GM23338 (cell line): ENCODE measurements around the gene CXCL6.

Source experiments
- CREB1 ChIP-seq: fragments of 250-450 bp; sonication (Bioruptor Pico); IDR thresholded peaks from 2 replicates; pipeline ENCODE4 v1.5.0; 2020; ENCODE audit warnings: low read depth, mild to moderate bottlenecking, moderate library complexity
- EZH2 ChIP-seq: fragments of 200-600 bp; sonication (generic); IDR thresholded peaks from one replicate; pipeline ENCODE4 v1.8.0; 2017; ENCODE audit warnings: antibody characterized with exemption, mild to moderate bottlenecking, low read depth; ENCODE audit not compliant: unreplicated experiment
- EZH2phosphoT487 ChIP-seq: fragments of 200-600 bp; sonication (generic); IDR thresholded peaks from one replicate; pipeline ENCODE4 v1.8.1; 2018; ENCODE audit warnings: antibody characterized with exemption; ENCODE audit not compliant: unreplicated experiment
- JUNB ChIP-seq: IDR thresholded peaks from one replicate; pipeline ENCODE4 v1.6.1; 2016; ENCODE audit warnings: antibody characterized with exemption; ENCODE audit not compliant: unreplicated experiment
- POLR2AphosphoS5 ChIP-seq: IDR thresholded peaks from 2 replicates; pipeline ENCODE4 v1.6.1; 2016; ENCODE audit warnings: antibody characterized with exemption, low read depth
- STAT1 ChIP-seq: IDR thresholded peaks from one replicate; pipeline ENCODE4 v1.6.1; 2016; ENCODE audit warnings: antibody characterized with exemption; ENCODE audit not compliant: unreplicated experiment
- ZNF331 ChIP-seq: fragments of 250-450 bp; sonication (Bioruptor Pico); IDR thresholded peaks from 2 replicates; pipeline ENCODE4 v1.5.0; 2020; ENCODE audit warnings: low read depth, mild to moderate bottlenecking, moderate library complexity
- TF ChIP-seq, protein P1 (sequence below), 2 experiments: fragments of 200-600 bp in 1 of 2; sonication (generic) in 1 of 2; conservative IDR thresholded peaks; 2 replicates each; pipeline versions ENCODE4 v1.5.1 to v1.6.1; 2016 to 2017; ENCODE audit warnings: antibody characterized with exemption in 2 of 2, low read depth in 2 of 2, mild to moderate bottlenecking in 2 of 2, moderate library complexity in 1 of 2
- TF ChIP-seq, protein P2 (sequence below): IDR thresholded peaks from one replicate; pipeline ENCODE4 v1.6.1; 2018; ENCODE audit warnings: antibody characterized with exemption; ENCODE audit not compliant: unreplicated experiment
- TF ChIP-seq, protein P3 (sequence below): IDR thresholded peaks from 2 replicates; pipeline ENCODE4 v1.6.1; 2016; ENCODE audit warnings: antibody characterized with exemption

DNA sequence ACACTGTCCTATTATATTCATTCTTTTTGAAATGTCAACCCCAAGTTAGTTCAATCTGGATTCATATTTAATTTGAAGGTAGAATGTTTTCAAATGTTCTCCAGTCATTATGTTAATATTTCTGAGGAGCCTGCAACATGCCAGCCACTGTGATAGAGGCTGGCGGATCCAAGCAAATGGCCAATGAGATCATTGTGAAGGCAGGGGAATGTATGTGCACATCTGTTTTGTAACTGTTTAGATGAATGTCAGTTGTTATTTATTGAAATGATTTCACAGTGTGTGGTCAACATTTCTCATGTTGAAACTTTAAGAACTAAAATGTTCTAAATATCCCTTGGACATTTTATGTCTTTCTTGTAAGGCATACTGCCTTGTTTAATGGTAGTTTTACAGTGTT lies 34.3 kb downstream of the CXCL6 start:
- TF ChIP-seq, protein P1, sequence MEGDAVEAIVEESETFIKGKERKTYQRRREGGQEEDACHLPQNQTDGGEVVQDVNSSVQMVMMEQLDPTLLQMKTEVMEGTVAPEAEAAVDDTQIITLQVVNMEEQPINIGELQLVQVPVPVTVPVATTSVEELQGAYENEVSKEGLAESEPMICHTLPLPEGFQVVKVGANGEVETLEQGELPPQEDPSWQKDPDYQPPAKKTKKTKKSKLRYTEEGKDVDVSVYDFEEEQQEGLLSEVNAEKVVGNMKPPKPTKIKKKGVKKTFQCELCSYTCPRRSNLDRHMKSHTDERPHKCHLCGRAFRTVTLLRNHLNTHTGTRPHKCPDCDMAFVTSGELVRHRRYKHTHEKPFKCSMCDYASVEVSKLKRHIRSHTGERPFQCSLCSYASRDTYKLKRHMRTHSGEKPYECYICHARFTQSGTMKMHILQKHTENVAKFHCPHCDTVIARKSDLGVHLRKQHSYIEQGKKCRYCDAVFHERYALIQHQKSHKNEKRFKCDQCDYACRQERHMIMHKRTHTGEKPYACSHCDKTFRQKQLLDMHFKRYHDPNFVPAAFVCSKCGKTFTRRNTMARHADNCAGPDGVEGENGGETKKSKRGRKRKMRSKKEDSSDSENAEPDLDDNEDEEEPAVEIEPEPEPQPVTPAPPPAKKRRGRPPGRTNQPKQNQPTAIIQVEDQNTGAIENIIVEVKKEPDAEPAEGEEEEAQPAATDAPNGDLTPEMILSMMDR (conservative IDR thresholded peaks at IDR 0.05; ENCODE audit: low read depth in 2 of 2), result no peak
- TF ChIP-seq JUNB (no peak), CREB1 (CRISPR knock-in tag) (no peak), EZH2 (no peak), POLR2AphosphoS5 (no peak), EZH2phosphoT487 (no peak), STAT1 (no peak), ZNF331 (no peak)
- TF ChIP-seq, protein P2, sequence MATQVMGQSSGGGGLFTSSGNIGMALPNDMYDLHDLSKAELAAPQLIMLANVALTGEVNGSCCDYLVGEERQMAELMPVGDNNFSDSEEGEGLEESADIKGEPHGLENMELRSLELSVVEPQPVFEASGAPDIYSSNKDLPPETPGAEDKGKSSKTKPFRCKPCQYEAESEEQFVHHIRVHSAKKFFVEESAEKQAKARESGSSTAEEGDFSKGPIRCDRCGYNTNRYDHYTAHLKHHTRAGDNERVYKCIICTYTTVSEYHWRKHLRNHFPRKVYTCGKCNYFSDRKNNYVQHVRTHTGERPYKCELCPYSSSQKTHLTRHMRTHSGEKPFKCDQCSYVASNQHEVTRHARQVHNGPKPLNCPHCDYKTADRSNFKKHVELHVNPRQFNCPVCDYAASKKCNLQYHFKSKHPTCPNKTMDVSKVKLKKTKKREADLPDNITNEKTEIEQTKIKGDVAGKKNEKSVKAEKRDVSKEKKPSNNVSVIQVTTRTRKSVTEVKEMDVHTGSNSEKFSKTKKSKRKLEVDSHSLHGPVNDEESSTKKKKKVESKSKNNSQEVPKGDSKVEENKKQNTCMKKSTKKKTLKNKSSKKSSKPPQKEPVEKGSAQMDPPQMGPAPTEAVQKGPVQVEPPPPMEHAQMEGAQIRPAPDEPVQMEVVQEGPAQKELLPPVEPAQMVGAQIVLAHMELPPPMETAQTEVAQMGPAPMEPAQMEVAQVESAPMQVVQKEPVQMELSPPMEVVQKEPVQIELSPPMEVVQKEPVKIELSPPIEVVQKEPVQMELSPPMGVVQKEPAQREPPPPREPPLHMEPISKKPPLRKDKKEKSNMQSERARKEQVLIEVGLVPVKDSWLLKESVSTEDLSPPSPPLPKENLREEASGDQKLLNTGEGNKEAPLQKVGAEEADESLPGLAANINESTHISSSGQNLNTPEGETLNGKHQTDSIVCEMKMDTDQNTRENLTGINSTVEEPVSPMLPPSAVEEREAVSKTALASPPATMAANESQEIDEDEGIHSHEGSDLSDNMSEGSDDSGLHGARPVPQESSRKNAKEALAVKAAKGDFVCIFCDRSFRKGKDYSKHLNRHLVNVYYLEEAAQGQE, result no peak
- TF ChIP-seq, protein P3, sequence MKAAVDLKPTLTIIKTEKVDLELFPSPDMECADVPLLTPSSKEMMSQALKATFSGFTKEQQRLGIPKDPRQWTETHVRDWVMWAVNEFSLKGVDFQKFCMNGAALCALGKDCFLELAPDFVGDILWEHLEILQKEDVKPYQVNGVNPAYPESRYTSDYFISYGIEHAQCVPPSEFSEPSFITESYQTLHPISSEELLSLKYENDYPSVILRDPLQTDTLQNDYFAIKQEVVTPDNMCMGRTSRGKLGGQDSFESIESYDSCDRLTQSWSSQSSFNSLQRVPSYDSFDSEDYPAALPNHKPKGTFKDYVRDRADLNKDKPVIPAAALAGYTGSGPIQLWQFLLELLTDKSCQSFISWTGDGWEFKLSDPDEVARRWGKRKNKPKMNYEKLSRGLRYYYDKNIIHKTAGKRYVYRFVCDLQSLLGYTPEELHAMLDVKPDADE, result no peak
